Stomach (tissue), 4 donors: ENCODE data around the gene PRTN3.

Source experiments
- EP300 ChIP-seq: sonication (generic); formaldehyde crosslinking; IDR thresholded peaks from one replicate; pipeline ENCODE4 v1.6.1; 2017; ENCODE audit warnings: antibody characterized with exemption
- POLR2A ChIP-seq, 4 donors: fragments of 450-650 bp; IDR thresholded peaks; one replicate each; pipeline ENCODE4 v1.6.1; 2016; ENCODE audit warnings: antibody characterized with exemption in 4 of 4, control low read depth in 2 of 4, mild to moderate bottlenecking in 1 of 4, moderate library complexity in 1 of 4
- POLR2AphosphoS5 ChIP-seq, 3 donors: sonication (generic); formaldehyde crosslinking; IDR thresholded peaks; one replicate each; pipeline ENCODE4 v1.6.1; 2016; ENCODE audit warnings: antibody characterized with exemption in 3 of 3
- TF ChIP-seq, protein P1 (sequence below), 7 experiments: fragments of 450-650 bp in 4 of 7; fragments of 200-600 bp in 3 of 7; sonication (generic) in 3 of 7; IDR thresholded peaks; one replicate each; pipeline ENCODE4 v1.5.1; 2016 to 2019; ENCODE audit warnings: antibody characterized with exemption in 7 of 7, control low read depth in 2 of 7, mild to moderate bottlenecking in 1 of 7

DNA sequence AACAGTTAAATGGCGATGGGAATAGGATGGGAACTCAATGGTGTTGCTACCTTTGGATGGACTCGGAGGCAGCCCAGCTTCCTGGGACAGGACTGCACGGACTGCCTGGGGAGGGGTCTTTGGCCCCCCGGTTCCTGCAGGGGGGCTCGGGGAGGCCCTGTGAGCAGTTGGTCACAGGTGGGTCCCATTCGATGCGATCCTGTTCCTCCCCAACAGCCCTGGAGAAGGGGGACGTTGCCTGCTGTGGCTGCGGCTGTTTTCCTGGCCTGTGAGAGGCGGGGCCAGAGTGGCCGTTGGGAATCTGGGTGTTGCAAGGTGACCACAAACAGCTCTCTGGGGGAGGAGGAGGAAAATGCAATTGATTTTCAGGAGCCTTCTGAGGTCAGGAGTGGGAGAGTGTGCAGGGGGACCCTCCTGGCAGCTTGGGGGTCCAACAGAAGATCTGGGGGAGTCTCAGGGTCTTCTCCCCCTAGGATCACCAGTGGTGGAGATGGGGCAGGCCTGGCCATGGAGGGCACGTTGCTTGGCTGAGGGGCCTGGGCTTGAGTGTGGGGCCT lies 17.2 kb upstream of the PRTN3 start:
- TF ChIP-seq POLR2A (IDR thresholded peaks at IDR 0.05) (no peak), POLR2AphosphoS5 (IDR thresholded peaks at IDR 0.05) (no peak), EP300 (no peak)
- TF ChIP-seq, protein P1, sequence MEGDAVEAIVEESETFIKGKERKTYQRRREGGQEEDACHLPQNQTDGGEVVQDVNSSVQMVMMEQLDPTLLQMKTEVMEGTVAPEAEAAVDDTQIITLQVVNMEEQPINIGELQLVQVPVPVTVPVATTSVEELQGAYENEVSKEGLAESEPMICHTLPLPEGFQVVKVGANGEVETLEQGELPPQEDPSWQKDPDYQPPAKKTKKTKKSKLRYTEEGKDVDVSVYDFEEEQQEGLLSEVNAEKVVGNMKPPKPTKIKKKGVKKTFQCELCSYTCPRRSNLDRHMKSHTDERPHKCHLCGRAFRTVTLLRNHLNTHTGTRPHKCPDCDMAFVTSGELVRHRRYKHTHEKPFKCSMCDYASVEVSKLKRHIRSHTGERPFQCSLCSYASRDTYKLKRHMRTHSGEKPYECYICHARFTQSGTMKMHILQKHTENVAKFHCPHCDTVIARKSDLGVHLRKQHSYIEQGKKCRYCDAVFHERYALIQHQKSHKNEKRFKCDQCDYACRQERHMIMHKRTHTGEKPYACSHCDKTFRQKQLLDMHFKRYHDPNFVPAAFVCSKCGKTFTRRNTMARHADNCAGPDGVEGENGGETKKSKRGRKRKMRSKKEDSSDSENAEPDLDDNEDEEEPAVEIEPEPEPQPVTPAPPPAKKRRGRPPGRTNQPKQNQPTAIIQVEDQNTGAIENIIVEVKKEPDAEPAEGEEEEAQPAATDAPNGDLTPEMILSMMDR (IDR thresholded peaks at IDR 0.05) = no peak
